Spleen (tissue), 7 donors: Measurements from ENCODE around the gene SRRT.

Experiments
- POLR2AphosphoS5 ChIP-seq, 3 donors: sonication (generic); formaldehyde crosslinking; IDR thresholded peaks; one replicate each; pipeline ENCODE4 v1.5.1; 2017; ENCODE audit warnings: antibody characterized with exemption in 3 of 3
- TF ChIP-seq, protein P1 (sequence below), 11 experiments: fragments of 200-600 bp in 7 of 11; fragments of 450-650 bp in 4 of 11; sonication (generic) in 4 of 11; IDR thresholded peaks in 8 of 11; conservative IDR thresholded peaks in 3 of 11; 1 replicate in 7 of 11; 2 replicates in 4 of 11; pipeline versions ENCODE4 v1.4.0 to v1.8.0; 2016 to 2021; ENCODE audit warnings: antibody characterized with exemption in 11 of 11, inconsistent platforms in 4 of 11, mild to moderate bottlenecking in 1 of 11
- donor health status: DM: no; HTN: no; CAD: no; lungs with moderate emphysema.
- donor health status: DM: no; HTN: no; CAD: no.
- donor health status: DM: no; HTN: no; CAD: no.

GRCh38 chr7:100866729-100867039 is 8.2 kb upstream of the SRRT start:
- TF ChIP-seq, protein P1, sequence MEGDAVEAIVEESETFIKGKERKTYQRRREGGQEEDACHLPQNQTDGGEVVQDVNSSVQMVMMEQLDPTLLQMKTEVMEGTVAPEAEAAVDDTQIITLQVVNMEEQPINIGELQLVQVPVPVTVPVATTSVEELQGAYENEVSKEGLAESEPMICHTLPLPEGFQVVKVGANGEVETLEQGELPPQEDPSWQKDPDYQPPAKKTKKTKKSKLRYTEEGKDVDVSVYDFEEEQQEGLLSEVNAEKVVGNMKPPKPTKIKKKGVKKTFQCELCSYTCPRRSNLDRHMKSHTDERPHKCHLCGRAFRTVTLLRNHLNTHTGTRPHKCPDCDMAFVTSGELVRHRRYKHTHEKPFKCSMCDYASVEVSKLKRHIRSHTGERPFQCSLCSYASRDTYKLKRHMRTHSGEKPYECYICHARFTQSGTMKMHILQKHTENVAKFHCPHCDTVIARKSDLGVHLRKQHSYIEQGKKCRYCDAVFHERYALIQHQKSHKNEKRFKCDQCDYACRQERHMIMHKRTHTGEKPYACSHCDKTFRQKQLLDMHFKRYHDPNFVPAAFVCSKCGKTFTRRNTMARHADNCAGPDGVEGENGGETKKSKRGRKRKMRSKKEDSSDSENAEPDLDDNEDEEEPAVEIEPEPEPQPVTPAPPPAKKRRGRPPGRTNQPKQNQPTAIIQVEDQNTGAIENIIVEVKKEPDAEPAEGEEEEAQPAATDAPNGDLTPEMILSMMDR (IDR thresholded peaks at IDR 0.05 in 8 of 11, conservative IDR thresholded peaks at IDR 0.05 in 3 of 11) = no peak
- TF ChIP-seq POLR2AphosphoS5 (IDR thresholded peaks at IDR 0.05) = peak in 2 of 3 donors; percentile 1 to 8
